MG63 (cell line): ENCODE results near the gene OTULIN. TPM values are rescaled to one million over a fixed set of nuclear protein-coding genes. Genes with fewer than 3 reads are reported as not detected.

Source experiments
- DNase-seq: peaks from one replicate; pipeline ENCODE4 v3.0.0-alpha.2; 2020
- H3K27me3 ChIP-seq: fragments of 250-450 bp; sonication (Bioruptor Pico); 2 replicates; pipeline ENCODE4 v1.5.1; 2020; ENCODE audit warnings: mild to moderate bottlenecking, moderate library complexity
- H3K36me3 ChIP-seq: fragments of 250-450 bp; sonication (Bioruptor Pico); 2 replicates; pipeline ENCODE4 v1.5.1; 2020; ENCODE audit warnings: mild to moderate bottlenecking, moderate library complexity
- H3K4me3 ChIP-seq: fragments of 250-450 bp; sonication (Bioruptor Pico); 2 replicates; pipeline ENCODE4 v1.5.1; 2020; ENCODE audit warnings: mild to moderate bottlenecking, moderate library complexity
- H3K9me3 ChIP-seq: fragments of 250-450 bp; sonication (Bioruptor Pico); 2 replicates; pipeline ENCODE4 v1.5.1; 2020; ENCODE audit warnings: mild to moderate bottlenecking, moderate library complexity
- total RNA-seq: library from RNA; depleted of rRNA; stranded (reverse); fragments of >200 nt; shearing (Covaris generic); gene quantifications from 2 replicates; pipeline ENCODE4 v1.2.3, GENCODE V29; 2014; ENCODE audit warnings: low replicate concordance

Gene OTULIN
- total RNA-seq, 1 experiment from 2014 or later, result 19.1 TPM

DNA sequence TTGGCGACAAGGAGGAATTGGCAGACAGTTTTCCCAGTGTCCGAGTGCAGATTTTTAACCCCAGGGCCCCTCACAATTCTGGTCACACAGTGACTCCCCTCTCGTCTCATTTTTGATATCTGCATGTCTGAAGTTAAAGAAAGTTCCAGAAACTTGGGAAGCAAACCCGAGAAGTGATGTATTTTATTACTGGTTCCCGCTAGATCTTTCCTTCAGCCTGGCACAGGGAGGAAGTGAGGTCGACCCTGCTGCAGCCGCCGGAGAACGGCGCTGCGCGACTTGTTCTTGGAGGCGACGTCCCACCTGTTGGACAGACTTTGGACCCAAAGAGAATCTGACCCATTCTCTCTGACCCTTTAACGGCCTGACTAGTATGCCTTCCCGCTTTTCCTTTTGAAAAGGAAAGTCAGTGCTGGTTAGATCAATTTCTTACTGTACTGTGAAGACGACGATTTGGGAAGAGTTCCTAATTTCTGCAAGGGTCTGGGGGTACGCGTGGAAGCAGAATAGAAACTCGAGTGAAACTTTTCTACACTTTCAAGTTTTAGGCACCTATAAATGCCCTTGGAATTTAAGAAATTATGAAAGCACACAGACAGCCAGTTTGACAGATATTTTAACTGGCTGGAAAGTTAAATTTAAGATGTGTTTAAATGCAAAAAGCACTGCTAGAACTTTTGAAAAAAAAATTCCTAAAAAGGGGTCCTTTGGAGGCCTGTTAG, 744 bp downstream of the OTULIN start:
- Histone ChIP-seq H3K36me3 (peaks cover 28% of the 10 kb centered on the region), H3K9me3 (no peaks in the 10 kb centered on the region), H3K4me3 (peak overlapping the region; percentile 93), H3K27me3 (no peaks in the 10 kb centered on the region)
- DNase-seq, result peak; percentile 50

DNA sequence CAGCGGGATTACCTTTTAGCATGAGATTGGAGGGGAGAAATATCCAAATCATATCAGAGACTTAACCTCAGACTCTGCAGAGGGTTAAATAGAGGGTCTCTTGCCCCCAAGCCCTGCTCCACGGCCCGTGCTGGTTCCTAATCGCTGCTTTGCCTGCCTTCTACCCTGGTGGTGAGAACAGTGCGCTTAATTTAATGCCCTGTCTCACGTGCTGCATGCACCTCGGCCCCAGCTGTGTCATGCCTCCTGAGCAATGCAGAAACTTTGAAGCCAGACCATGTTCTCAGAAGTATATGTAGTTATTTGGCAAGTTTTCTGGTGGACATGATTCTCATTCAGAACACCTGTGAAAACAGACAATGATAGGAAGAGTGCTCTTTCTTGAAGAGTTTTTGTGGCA, 1.4 kb downstream of the OTULIN start:
- Histone ChIP-seq H3K36me3 (peaks cover 28% of the 10 kb centered on the region), H3K9me3 (no peaks in the 10 kb centered on the region), H3K27me3 (no peaks in the 10 kb centered on the region), H3K4me3 (peak overlapping the region; percentile 93)
- peak; percentile 52 for DNase-seq

DNA sequence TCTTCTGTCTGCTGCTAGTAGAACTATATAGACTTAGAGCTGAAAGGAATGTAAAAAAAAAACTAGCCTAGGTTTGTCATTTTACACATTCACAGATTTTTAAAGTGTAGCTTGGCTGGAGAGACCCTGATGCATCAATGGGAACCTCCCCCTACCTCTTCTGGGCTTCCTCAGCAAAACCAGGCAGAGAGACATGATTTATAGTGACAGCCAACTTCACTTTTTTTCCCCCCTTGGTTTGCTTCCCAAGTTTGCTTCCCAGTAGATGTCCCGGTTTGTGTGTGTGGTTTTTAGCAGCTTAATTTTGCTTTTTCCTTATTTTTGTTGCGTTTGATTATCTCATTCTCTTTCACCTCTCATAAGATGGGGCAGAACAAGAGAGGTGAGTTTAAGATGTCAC, 1.8 kb downstream of the OTULIN start:
- Histone ChIP-seq H3K4me3 (peak overlapping the region; percentile 93), H3K36me3 (peaks cover 28% of the 10 kb centered on the region), H3K9me3 (no peaks in the 10 kb centered on the region), H3K27me3 (no peaks in the 10 kb centered on the region)
- no peak for DNase-seq

DNA sequence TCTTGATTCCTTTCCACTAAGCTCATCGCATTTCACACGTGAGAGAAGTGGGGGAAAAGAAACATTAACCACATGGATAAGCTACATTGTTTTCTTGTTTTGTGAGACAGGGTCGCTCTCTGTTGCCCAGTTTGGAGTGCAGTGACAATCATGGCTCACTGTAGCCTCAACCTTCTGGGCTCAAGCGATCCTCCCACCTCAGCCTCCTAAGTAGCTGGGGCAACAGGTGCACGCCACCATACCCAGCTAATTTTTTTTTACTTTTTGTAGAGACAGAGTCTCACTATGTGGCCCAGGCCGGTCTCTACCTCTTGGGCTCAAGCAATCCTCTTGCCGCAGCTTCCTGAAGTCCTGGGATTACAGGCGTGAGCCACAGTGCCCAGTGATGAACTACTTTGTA, 2.8 kb downstream of the OTULIN start:
- H3K36me3 ChIP-seq, result peaks cover 28% of the 10 kb centered on the region
- H3K4me3 ChIP-seq, result no peak overlapping the region
- no peaks in the 10 kb centered on the region for H3K27me3 ChIP-seq
- H3K9me3 ChIP-seq, result no peaks in the 10 kb centered on the region
- DNase-seq, result no peak

DNA sequence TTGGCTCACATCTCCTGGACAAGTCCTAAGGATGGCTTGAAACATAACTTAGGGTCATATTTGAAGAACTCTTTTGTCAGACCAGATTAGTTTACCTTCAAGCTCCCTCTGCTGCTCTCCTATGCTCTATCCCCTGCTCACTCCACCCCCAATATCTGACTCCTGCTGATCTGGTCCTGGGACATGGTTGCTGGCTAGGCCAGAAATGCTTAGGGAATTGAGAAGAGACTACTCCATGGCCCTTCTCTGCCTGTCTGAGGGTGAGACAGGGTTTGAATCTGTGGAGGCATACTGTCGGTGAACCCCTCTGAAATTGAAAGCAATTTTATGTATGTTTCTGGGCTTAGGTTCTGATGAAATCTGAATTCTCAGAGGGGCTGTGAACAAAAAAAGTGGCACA, 3.3 kb downstream of the OTULIN start:
- Histone ChIP-seq H3K9me3 (no peaks in the 10 kb centered on the region), H3K36me3 (peaks cover 28% of the 10 kb centered on the region), H3K4me3 (no peak overlapping the region), H3K27me3 (no peaks in the 10 kb centered on the region)
- no peak for DNase-seq

DNA sequence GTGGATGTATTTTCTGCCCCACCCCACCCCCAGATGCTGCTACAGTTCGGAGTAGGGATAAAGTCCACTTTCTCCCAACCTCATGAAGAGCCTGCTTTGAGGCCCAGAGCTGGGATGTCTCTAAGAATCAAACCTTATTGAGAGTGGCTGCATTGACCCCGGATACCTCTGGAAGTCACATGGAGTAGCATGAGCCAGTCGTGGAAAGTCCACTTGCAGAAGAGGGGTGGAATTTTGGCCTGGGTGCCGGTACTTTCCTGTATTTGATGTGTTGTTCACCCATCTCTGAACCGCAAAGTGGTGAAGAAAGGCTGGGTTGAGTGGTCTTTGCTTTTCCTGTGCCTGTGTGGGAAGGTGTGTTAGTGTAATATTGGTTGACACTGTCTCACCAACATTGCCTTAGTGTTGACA, 3.7 kb downstream of the OTULIN start:
- peaks cover 28% of the 10 kb centered on the region for H3K36me3 ChIP-seq
- H3K4me3 ChIP-seq, result no peak overlapping the region
- H3K27me3 ChIP-seq, result no peaks in the 10 kb centered on the region
- no peaks in the 10 kb centered on the region for H3K9me3 ChIP-seq
- no peak for DNase-seq

DNA sequence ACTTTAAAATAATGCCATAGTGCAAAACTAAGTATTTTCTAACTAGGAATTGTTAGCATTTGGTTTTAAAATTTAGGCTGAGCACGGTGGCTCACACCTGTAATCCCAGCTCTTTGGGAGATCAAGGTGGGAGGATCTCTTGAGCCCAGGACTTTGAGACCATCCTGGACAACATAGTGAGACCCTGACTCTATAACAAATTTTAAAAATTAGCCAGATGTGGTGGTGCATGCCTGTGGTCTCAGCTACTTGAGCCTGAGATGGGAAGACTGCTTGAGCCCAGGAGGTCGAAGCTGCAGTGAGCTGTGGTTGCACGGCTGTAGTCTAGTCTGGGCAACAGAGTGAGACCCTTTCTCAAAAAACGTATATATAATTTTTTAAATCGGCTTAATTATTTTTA, 4.9 kb downstream of the OTULIN start:
- no peak for DNase-seq
- Histone ChIP-seq H3K27me3 (no peaks in the 10 kb centered on the region), H3K36me3 (peaks cover 32% of the 10 kb centered on the region), H3K4me3 (no peak overlapping the region), H3K9me3 (no peaks in the 10 kb centered on the region)

DNA sequence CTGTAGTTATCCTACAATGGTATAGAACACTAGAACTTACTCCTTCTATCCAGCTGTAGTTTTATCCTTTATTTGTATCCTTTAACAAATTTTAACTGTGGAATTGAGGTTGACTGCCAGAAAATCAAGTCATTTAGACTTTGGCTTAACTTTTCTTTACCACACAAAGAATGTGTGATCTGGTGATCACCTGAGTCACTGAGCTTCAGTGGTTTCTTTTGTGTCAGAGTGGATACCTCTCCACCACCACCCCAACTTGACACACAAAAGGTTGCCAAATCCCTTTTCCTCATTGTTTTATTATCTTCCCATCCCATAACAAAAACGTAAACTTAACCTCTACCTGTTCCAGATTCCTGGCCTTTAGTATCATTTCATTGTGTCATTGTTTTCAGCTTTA, 5.5 kb downstream of the OTULIN start:
- Histone ChIP-seq H3K36me3 (peaks cover 34% of the 10 kb centered on the region), H3K4me3 (no peak overlapping the region), H3K27me3 (no peaks in the 10 kb centered on the region), H3K9me3 (no peaks in the 10 kb centered on the region)
- no peak for DNase-seq

DNA sequence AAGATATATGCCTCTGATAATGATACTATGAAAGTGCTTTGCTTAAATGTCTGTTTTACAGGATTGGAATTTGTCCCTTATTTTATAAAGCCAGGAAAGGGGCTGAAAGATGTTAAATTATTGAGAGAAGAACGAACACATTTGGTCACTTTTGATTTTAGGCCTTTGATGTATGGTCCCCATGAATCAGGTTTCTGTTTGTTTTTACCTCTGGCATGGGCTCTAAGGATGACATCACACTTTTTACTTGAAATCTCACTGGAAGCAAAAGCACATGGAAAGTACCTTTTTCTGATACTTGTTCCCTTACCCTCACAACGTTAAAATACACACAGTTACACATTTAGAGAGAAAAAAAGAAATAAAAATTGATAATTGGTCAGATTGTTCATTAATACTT, 6.9 kb downstream of the OTULIN start:
- H3K36me3 ChIP-seq, result peaks cover 34% of the 10 kb centered on the region
- DNase-seq, result no peak
- no peaks in the 10 kb centered on the region for H3K27me3 ChIP-seq
- H3K4me3 ChIP-seq, result no peak overlapping the region
- no peaks in the 10 kb centered on the region for H3K9me3 ChIP-seq

DNA sequence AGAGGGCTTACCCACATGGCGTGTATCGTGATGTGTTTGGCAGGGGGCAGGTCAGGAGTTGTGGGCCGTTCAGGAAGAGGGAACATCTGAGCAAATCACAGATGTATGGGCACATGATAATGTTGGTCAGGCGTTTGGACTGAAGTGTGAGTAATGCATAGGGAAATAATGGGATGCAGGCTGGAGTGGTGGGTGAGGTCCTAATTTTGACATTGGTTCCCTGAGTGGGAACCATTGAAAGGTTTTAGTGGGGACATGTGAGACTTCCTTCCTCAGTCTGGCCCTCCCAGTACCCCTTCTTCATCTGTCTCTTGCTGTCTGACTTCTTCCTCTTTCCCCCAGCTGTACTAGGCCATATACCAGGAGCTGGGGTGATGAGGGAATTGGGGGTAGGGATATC, 7.6 kb downstream of the OTULIN start:
- DNase-seq, result no peak
- Histone ChIP-seq H3K27me3 (no peaks in the 10 kb centered on the region), H3K4me3 (no peak overlapping the region), H3K9me3 (no peaks in the 10 kb centered on the region), H3K36me3 (peaks cover 27% of the 10 kb centered on the region)

DNA sequence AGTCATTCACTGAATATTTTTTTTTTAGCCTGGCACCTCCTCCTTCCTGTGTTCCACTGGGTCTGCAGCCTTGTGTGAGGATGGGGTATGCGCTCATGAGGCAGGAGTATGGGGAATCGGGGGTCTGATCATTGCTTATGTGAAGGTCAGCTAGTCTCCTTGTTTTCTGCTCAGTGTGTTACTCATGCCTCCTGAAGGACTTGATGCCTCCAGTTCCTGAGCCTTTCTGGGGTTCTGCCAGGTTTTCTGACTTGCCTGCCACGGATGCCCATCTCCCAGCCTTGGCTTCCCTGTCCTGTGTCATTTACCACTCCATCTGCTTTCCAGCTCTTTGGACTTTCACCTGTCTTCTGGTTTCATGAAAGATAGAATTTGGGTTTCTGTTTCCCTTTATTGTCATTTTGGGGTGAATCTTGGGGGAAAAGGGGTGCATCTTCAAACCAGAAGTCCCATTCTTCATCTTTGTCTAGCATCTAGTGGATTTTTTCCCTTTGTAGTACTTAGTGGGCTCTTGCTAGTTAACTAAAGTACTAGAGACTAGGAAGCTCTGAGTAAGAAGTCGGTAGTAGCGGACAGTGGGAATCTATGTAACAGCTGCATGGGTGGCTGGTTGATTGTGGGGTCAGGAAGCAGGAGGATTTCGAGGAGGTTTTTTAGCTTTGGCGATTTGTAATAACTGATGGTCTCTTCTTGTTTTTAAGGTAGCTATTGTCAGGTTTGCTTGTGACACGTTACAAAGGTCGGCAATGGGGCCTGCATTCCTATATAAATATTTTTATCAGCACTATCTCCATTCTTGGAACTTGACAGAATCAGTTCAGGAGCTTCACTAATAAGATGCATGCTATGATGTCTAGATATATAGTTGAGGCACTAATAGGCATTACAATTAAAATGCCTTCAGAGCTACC, 8.2 kb downstream of the OTULIN start:
- peaks cover 26% of the 10 kb centered on the region for H3K36me3 ChIP-seq
- no peaks in the 10 kb centered on the region for H3K9me3 ChIP-seq
- no peaks in the 10 kb centered on the region for H3K27me3 ChIP-seq
- DNase-seq, result peak; percentile 60
- no peak overlapping the region for H3K4me3 ChIP-seq

DNA sequence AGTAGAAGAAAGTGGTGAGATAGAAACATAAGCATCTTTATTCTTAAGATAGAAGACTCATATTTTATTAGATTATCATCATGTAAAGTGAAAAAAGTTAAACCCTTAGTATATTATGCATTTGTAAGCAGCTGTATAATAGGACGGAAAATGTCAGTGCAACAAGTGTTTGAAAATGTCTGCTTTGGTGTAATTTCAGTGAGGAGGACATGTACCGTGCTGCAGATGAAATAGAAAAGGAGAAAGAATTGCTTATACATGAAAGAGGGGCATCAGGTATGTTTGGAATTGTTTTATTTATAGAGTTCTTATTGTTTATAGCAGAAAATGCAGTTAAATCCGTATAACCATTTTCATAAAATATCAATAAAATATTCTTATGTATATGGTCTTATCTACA, 8.9 kb downstream of the OTULIN start:
- H3K36me3 ChIP-seq, result peaks cover 22% of the 10 kb centered on the region
- DNase-seq, result no peak
- H3K4me3 ChIP-seq, result no peak overlapping the region
- no peaks in the 10 kb centered on the region for H3K27me3 ChIP-seq
- no peaks in the 10 kb centered on the region for H3K9me3 ChIP-seq

DNA sequence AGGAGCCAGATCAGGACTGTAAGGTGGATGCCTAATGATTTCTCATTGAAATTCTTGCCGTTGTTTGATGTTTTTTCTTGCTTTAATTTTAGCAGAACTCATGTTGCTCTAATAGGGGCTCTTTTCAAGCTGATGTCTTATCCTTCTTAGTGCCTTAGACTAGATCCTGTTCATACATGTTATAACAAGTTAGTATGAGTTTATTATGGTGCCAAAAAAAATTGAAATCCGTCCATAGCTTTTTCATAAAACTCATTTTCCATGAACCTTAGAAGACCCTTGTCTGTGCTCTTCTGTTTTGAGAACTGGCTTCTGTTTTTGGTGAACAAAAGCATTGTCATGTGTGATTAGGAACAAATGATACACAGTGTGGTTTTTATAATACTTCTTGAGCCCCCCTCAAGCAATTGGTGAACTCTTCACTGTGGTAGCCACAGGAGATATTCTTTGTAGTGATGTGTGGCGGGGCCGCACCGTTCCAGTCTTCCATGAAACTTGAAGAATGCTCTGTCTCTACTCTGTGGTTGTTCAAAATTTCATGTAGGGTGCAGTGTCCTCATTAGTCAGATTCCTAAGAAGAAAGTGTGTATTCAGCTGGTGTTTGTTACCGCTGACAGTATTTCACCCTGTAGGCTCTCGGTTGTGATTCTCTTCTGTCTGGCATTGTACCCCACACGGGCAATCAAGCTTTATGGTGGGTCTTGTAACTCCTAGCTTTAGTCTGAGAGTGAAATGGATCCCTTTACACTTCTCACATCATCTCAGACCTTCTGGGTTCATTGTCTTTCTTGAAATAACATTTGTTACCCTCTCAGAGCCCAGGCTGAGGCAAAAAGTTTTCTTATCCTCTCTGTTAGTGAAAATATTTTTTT, 10.7 kb downstream of the OTULIN start:
- DNase-seq, result no peak
- H3K4me3 ChIP-seq, result no peak overlapping the region; the same call in 1 of the 2 replicates
- H3K36me3 ChIP-seq, result peaks cover 32% of the 10 kb centered on the region
- H3K27me3 ChIP-seq, result no peaks in the 10 kb centered on the region
- H3K9me3 ChIP-seq, result no peaks in the 10 kb centered on the region

DNA sequence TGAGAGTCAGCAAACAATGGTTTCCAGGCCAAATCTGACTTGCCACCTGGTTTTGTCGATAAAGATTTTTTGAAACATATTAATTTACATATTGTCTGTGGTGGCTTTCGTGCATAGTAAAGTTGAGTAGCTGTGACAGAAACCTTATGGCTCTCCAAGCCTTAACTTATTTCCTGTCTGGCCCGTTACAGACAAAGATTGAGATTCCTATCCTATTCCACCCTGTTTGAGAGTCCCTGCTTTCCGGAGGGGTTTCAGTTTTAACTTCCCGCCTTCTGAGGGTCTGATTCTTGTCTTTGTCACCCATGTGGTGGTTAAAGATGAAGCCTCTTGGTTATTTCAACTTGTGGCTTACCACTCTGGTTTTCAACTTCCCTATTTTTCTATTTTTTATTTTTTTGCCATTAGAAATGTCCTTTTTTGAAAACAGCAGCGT, 11.4 kb downstream of the OTULIN start:
- Histone ChIP-seq H3K4me3 (peak overlapping the region; percentile 20), H3K36me3 (peaks cover 38% of the 10 kb centered on the region), H3K27me3 (no peaks in the 10 kb centered on the region), H3K9me3 (no peaks in the 10 kb centered on the region)
- DNase-seq, result no peak

DNA sequence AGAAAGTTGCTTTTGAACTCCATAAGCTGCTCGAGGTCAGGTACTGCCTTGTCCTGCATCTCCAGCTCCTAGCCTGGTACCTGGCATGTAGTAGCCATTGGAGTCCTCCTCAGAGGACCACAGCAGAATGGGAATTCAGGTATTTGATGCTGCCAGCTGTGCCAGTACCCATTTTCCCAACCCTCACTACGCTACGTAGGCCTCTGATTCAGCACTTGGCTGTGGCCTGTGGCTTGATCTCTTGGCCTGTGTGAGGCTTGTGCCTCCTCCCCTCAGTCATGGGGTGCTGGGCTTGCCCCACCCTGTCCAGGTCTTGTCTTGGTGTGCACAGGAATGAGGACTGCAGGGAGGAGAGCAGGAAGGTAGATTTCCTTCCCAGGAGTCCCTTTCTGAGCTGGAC, 11.8 kb downstream of the OTULIN start:
- H3K27me3 ChIP-seq, result no peaks in the 10 kb centered on the region
- peaks cover 40% of the 10 kb centered on the region for H3K36me3 ChIP-seq
- DNase-seq, result peak; percentile 86
- H3K9me3 ChIP-seq, result no peaks in the 10 kb centered on the region
- peak overlapping the region; percentile 20 for H3K4me3 ChIP-seq

DNA sequence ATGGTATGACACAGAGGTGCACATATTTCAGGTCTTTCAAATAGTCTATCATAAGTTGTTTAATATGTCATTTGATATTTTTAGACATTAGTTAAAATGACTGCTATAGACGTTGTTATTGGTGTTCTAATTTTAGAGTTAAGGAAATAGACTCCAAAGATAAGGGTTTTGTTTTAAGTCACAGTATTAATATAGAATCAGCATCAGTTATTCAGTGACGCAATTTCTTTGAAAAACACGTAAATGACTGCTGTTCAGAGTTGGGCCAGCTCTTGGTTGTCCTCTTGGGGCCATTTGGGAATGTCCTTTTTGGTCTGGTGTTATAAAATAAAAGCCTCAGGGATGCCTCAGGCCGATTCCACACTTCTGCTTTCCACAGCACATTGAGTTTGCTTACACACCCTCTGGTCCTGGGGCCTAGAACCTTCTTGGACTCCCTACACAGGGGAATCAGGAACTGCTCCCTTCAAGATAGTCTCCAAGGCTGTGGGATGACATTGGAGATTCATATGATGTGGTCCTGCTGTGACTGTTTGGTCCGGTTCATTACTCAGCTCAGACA, 14.3 kb downstream of the OTULIN start:
- no peaks in the 10 kb centered on the region for H3K9me3 ChIP-seq
- no peak overlapping the region for H3K4me3 ChIP-seq
- DNase-seq, result no peak
- no peaks in the 10 kb centered on the region for H3K27me3 ChIP-seq
- peaks cover 53% of the 10 kb centered on the region for H3K36me3 ChIP-seq
